ENCODE measurements around the gene NDST1. TPM values are rescaled to one million over a fixed set of nuclear protein-coding genes. Genes with fewer than 3 reads are reported as not detected.

Gene NDST1
- total RNA-seq, 2 experiments from 2014 or later, result 2.9 to 3.3 TPM

GRCh38 chr5:150530951-150531588 lies 23.1 kb downstream of the NDST1 start:
- H3K9me3 Mint-ChIP-seq, result no peaks in the 10 kb centered on the region
- no peak overlapping the region for H3K27ac Mint-ChIP-seq
- ChIA-PET CTCF (no interaction called here), POLR2A (no interaction called here)
- H3K4me3 Mint-ChIP-seq, result no peak overlapping the region
- ATAC-seq (no peak), DNase-seq (no peak)
- no peaks in the 10 kb centered on the region for H3K27me3 Mint-ChIP-seq
- no peaks in the 10 kb centered on the region for H3K4me1 Mint-ChIP-seq (ENCODE audit: low read depth)
- no peaks in the 10 kb centered on the region for H3K36me3 Mint-ChIP-seq (ENCODE audit: low read depth)
- intact Hi-C loops (cut with micrococcal nuclease), result no loop called here
- no peak for TF ChIP-seq CTCF (IDR thresholded peaks at IDR 0.05)

- H3K4me1 Mint-ChIP-seq (ENCODE audit: low read depth), result no peaks in the 10 kb centered on the region
- DNase-seq, result no peak
- no peaks in the 10 kb centered on the region for H3K27me3 Mint-ChIP-seq
- no peak overlapping the region for H3K27ac Mint-ChIP-seq
- H3K4me3 Mint-ChIP-seq, result no peak overlapping the region
- no peak for TF ChIP-seq CTCF (IDR thresholded peaks at IDR 0.05)
- H3K36me3 Mint-ChIP-seq (ENCODE audit: low read depth), result no peaks in the 10 kb centered on the region
- ATAC-seq, result no peak
- ChIA-PET CTCF (interaction anchor here (4.8 kb wide), 1 partner anchor 13 kb away, joined by 21 read pairs; no protein-coding TSS in a partner anchor), POLR2A (interaction anchor here (0.6 kb wide), 1 partner anchor 184 kb away, joined by 4 read pairs; no protein-coding TSS in a partner anchor)
- no peaks in the 10 kb centered on the region for H3K9me3 Mint-ChIP-seq
- intact Hi-C loops (cut with micrococcal nuclease), result no loop called here
Observed at GRCh38 chr5:150531686-150532085, 23.8 kb downstream of the NDST1 start.

GRCh38 chr5:150532151-150532550 lies 24.2 kb downstream of the NDST1 start:
- ChIA-PET POLR2A (interaction anchor here (0.6 kb wide), 1 partner anchor 184 kb away, joined by 4 read pairs; no protein-coding TSS in a partner anchor), CTCF (interaction anchor here (4.8 kb wide), 1 partner anchor 13 kb away, joined by 21 read pairs; no protein-coding TSS in a partner anchor)
- no peaks in the 10 kb centered on the region for H3K4me1 Mint-ChIP-seq (ENCODE audit: low read depth)
- H3K9me3 Mint-ChIP-seq, result no peaks in the 10 kb centered on the region
- H3K27me3 Mint-ChIP-seq, result no peaks in the 10 kb centered on the region
- DNase-seq (no peak), ATAC-seq (no peak)
- no peak overlapping the region for H3K4me3 Mint-ChIP-seq
- intact Hi-C loops (cut with micrococcal nuclease), result no loop called here
- TF ChIP-seq CTCF (IDR thresholded peaks at IDR 0.05), result no peak
- H3K36me3 Mint-ChIP-seq (ENCODE audit: low read depth), result peaks cover 1% of the 10 kb centered on the region
- no peak overlapping the region for H3K27ac Mint-ChIP-seq

- Mint-ChIP-seq H3K4me1 (ENCODE audit: low read depth) (no peaks in the 10 kb centered on the region), H3K4me3 (no peak overlapping the region), H3K36me3 (ENCODE audit: low read depth) (peaks cover 1% of the 10 kb centered on the region), H3K9me3 (no peaks in the 10 kb centered on the region), H3K27ac (no peak overlapping the region), H3K27me3 (no peaks in the 10 kb centered on the region)
- intact Hi-C loops (cut with micrococcal nuclease), result no loop called here
- DNase-seq (no peak), ATAC-seq (no peak)
- ChIA-PET CTCF (interaction anchor here (1.3 to 4.8 kb wide), 2 partner anchors 9 to 12 kb away, joined by 3 to 21 read pairs; no protein-coding TSS in a partner anchor), POLR2A (interaction anchor here (0.6 kb wide), 1 partner anchor 463 kb away, joined by 3 read pairs; no protein-coding TSS in a partner anchor)
- no peak for TF ChIP-seq CTCF (IDR thresholded peaks at IDR 0.05)
Observed at GRCh38 chr5:150532996-150533395, 25.1 kb downstream of the NDST1 start.

- CTCF ChIA-PET, result interaction anchor here (4.8 kb wide), 1 partner anchor 10 kb away, joined by 21 read pairs; no protein-coding TSS in a partner anchor
- no peak overlapping the region for H3K4me3 Mint-ChIP-seq
- H3K27me3 Mint-ChIP-seq, result no peaks in the 10 kb centered on the region
- peaks cover 1% of the 10 kb centered on the region for H3K36me3 Mint-ChIP-seq (ENCODE audit: low read depth)
- H3K27ac Mint-ChIP-seq, result no peak overlapping the region
- no peaks in the 10 kb centered on the region for H3K4me1 Mint-ChIP-seq (ENCODE audit: low read depth)
- DNase-seq (no peak), ATAC-seq (no peak)
- intact Hi-C loops (cut with micrococcal nuclease), result no loop called here
- H3K9me3 Mint-ChIP-seq, result no peaks in the 10 kb centered on the region
- no peak for TF ChIP-seq CTCF (IDR thresholded peaks at IDR 0.05)
- POLR2A ChIA-PET, result no interaction called here
Observed at GRCh38 chr5:150534811-150535210, 26.9 kb downstream of the NDST1 start.

All from activated CD8-positive, alpha-beta T cell treated with anti-CD3 and anti-CD28 coated beads for 36 hours (primary cell).